HG02852 (cell line): ENCODE measurements around the gene IL18.
"Not testable (repeated sequence)": the region's sequence is repeated elsewhere in the genome, so short reads cannot be mapped to it uniquely, and the experiment has no call there.

Experiments used
- ATAC-seq: cut with Tn5 transposase; IDR thresholded peaks from one replicate; pipeline ENCODE4 v1.9.1; 2021; ENCODE audit warnings: mild to moderate bottlenecking, moderate library complexity; ENCODE audit not compliant: unreplicated experiment

Gene IL18

DNA sequence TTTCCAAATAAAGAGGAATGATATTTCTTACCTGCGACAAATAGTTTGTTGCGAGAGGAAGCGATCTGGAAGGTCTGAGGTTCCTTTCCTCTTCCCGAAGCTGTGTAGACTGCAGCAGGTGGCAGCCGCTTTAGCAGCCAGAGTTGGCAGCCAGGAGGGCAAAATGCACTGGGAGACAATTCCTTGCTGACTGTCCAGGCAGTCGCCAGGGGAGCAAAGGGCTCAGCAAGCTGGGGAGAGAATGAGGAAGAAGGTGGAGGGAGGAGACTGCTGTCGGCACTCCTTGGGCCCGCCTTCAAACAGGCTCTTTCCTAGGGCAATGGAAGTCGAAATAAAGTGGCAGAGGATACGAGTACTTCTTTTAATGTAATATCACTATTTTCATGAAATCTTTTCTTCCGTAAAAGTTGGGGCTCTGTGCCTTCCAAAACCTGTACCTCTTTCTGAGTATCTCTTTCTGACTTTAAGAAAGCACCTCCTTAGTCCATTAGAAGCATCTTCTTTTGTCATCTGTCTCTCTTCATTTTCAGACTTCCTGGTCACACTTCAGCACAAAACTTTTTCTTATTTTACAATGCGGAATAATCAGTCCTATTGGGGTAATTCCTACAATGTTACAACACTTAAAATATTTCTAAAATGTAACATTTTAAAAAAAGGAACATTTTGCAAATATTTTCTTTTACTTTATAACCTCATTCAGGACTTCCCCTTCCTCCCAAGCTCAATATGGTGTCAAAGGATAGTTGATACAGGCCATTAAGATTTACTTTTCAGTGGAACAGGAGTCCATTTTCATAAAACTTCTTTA lies at the start of gene IL18:
Gene IL18 (minus strand): TSS at position 220 of the 811 bp plus-strand sequence. CDS start 9,041 bp downstream, outside the sequence.
- no peak for ATAC-seq

GRCh38 chr11:112212710-112213109 lies 48.8 kb upstream of the IL18 start:
- no peak for ATAC-seq

DNA sequence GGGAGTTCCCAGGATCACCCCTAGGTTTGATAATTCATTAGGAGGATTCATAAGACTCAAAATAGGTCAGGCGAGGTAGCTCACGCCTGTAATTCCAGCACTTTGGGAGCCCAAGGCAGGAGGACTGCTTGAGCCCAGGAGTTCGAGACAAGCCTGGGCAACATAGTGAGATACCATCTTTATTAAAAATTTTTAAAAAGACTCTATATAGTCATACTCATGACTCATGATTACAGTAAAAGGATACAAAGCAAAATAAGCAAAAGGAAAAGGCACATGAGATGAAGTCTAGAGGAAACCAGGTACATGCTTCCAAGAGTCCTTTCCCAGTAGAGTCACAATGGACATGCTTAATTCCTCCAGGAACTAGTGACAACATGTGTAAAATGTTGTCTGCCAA lies 48.4 kb upstream of the IL18 start:
- no peak for ATAC-seq

GRCh38 chr11:112211536-112211935 lies 47.6 kb upstream of the IL18 start:
- no peak for ATAC-seq

GRCh38 chr11:112210890-112211289 lies 47.0 kb upstream of the IL18 start:
- ATAC-seq: no peak

DNA sequence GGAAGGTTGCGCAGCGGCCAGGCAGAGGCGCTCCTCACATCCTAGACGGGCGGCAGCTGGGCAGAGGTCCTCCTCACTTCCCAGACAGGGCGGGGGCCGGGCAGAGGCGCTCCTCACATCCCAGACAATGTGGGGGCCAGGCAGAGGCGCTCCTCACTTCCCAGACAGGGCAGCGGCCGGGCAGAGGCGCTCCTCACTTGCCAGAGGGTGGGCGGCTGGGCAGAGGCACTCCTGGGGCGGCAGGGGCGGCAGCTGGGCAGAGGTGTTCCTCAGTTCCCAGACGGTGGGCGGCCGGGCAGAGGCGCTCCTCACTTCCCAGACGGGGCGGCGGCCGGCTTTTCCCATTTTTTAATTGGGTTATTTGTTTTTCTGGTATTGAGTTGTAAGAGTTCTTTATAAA lies 42.2 kb upstream of the IL18 start:
- ATAC-seq: no peak

DNA sequence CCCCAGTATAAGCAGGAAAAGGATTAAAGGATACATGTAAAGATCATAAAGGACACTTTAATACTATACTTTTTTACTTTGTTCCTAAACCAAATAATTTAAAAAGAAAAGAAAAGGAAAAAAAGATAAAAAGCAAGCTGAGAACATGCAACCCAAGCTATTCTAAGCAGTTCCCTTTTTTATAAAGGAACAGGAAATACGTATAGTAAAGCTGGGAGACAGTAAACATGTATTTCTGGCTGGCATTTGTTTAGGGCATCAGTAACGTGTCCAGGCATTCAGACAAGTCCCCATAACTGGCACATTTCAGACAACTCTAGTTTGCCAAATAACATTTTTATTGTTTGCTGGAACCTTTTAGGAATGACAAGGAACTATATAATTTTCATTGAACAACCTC lies 36.4 kb upstream of the IL18 start:
- ATAC-seq: no peak

DNA sequence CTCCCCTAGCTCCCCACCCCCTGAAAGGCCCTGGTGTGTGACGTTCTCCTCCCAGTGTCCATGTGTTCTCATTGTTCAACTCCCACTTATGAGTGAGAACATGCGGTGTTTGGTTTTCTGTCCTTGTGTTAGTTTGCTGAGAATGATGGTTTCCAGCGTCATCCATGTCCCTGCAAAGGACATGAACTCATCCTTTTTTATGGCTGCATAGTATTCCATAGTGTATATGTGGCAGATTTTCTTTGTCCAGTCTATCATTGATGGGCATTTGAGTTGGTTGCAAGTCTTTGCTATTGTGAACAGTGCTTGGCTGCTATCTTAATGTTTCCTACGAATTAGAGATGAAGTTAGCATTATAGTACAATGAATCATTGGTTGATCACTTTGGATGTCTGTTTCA lies 35.2 kb upstream of the IL18 start:
- ATAC-seq: not testable (repeated sequence)

- no peak for ATAC-seq
These were observed 32.7 kb upstream of the IL18 start for GRCh38 chr11:112196519-112197087.

DNA sequence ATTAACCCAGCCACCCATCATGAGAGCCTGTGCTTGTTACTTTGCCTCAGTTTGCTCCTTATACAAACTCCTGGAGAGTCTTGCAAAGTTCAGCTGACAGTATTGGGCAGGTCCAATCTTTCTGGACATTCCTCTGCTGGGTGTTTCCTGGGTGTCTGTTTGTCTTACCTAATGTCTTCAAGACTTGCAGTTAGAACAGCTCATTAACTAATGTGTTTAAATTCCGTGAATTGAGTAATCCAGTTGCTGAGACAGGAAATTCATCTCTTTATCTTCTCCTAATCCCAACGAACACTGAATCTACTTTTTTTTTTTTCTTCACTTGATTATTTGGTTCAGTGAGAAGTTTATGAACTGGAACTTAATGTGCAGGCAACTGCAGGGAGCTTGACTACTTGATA lies 32.1 kb upstream of the IL18 start:
- no peak for ATAC-seq

DNA sequence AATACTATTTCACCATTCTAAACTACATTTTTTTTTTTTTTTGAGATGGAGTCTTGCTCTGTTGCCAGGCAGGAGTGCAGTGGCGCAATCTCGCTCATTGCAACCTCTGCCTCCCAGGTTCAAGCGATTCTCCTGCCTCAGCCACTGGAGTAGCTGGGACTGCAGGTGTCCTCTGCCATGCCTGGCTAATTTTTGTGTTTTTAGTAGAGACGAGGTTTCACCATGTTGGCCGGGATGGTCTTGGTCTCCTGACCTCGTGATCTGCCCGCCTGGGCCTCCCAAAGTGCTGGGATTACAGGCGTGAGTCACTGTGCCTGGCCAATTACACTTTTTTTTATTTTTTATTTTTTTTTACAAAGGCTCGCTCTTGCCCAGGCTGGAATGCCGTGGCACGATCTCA lies 31.2 kb upstream of the IL18 start:
- not testable (repeated sequence) for ATAC-seq

- ATAC-seq: no peak
These were observed 22.4 kb upstream of the IL18 start for GRCh38 chr11:112186304-112186703.

DNA sequence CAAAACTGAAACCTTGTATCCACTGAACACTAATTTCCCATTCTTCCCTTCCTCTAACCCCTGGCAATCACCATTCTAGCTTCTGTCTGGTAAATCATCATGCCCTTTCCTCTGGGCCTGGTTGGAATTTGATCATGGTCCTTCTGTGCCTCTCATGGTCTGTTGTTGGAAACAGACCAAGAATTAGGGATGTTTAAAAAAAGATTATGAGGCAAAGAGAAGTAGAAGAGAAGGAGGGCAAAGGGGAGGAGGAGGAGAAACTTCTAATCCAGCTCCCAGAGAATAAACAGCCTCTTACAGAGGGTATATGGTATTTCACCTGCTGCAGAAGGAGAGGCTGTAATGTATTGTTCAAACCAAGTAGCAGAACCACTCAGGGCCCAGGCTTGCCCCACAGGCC lies 22.0 kb upstream of the IL18 start:
- no peak for ATAC-seq

DNA sequence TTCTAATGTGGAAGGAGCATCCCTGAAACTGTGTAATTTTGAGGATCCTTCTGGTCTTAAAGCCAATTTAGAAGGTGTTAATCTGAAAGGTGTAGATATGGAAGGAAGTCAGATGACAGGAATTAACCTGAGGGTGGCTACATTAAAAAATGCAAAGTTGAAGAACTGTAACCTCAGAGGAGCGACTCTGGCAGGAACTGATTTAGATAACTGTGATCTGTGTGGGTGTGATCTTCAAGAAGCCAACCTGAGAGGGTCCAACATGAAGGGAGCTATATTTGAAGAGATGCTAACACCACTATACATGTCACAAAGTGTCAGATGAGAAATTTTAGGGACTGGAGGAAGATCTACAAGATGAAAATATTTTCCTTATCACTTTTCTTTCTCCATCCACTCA lies 19.0 kb upstream of the IL18 start:
- ATAC-seq: no peak

DNA sequence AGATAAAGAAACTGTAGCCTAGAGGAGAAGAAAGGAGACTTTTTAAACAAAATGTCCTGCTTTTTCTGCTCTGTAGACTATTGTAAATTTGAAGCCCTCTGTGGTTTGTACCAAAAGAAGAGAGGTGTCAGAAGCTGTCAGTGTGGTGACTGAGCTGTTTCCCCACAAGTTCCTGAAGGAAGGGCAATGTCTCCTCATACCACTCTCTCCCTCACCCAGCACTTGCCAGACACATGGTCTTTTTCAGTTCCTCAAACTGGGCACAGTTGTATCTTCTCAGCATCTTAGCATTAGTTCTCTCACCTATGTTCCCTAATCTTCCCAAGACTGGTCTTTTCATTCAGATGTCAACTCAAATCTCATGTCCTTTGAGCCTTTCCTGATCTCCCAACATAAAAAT lies 15.7 kb upstream of the IL18 start:
- ATAC-seq: no peak

DNA sequence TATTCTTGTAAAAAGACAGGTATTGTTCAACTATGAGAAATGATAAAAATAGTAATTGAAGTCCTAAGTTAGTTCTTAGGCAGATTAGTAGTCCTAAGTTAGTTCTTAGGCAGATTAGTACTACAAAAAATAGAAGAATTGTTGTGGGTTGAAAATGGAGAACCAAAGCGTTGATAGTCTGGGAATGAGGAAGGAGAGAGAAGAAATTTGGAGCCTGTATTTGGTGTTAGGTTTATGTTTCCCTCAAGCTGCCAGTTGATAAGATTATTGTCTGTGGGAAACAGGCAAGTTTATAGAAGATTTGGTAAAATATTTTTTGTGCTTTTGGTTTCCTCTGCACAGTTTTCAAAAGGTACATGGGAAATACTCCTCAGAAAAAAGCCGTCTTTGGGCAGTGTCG lies 15.0 kb upstream of the IL18 start:
- ATAC-seq: no peak

DNA sequence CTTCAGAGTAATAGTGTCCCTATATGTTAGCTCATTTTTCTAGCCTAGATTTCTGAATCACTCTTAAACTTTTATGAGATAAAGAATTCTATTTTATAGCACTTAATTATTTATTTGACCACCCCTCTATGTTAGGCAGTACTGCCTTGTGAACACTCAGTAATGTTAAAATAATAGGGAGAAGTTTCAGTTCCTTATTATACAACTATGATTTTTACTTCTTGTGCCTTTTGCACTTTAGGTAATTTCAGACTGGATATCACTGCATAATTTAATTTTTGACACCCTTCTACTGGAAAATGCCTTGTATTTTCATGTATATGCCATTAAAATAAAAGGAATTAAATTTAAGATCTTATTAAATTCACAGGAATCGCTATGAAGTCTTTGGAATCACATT lies 14.5 kb upstream of the IL18 start:
- ATAC-seq: no peak

GRCh38 chr11:112177589-112177988 lies 13.7 kb upstream of the IL18 start:
- ATAC-seq: no peak

DNA sequence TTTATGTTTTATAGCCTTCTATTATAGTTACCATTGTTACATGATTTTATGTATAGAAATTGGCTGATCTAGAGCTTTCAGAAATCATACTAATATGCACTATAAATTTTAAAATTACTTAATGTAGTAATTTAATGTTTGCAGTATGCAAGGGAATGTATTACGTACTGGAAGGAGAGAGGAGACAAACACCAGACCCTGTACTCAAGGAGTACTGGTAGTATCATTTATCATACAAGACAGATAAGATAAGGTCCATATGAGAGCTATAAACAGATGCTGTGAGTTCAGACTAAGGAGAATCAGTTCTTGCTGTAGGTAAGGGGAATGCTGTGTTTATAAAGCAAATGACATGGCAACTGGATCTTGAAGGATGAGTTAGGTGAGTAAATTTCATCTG lies 12.2 kb upstream of the IL18 start:
- ATAC-seq: no peak

DNA sequence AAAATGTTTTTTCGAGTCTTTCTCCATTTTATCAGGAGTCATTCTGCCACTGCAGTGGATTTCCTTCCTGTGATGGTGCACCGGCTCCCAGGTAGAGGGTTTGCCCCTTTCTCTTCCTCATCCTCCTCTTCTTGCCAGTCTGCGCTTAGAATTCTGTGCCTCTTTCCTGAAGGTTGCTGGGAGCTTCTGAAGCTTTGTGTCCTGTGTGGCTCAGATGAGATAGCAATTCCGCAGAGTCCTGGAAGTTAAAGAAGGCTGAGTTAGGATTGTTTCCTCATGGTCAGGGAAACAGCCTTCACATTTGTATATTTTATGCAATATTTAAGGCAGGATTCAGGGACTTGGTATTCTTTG lies 11.7 kb upstream of the IL18 start:
- ATAC-seq: no peak

GRCh38 chr11:112174789-112175598 lies 11.1 kb upstream of the IL18 start, which contains the start of gene BCO2:
Gene BCO2, plus strand, starts transcription at chr11:112175512. Its CDS starts 90 bp downstream, at chr11:112175602.
- peak; percentile 57 for ATAC-seq

- no peak for ATAC-seq
These were observed 9.3 kb upstream of the IL18 start for GRCh38 chr11:112173152-112173551.
